ENCODE data around the gene IMMP2L.

The IMMP2L gene

GRCh38 chr7:110774071-110774470, 788.2 kb downstream of the IMMP2L start:
- Mint-ChIP-seq H3K27ac (no peak overlapping the region), H3K9me3 (peaks cover 9% of the 10 kb centered on the region), H3K27me3 (ENCODE audit: low read depth) (no peaks in the 10 kb centered on the region), H3K36me3 (ENCODE audit: low read depth) (no peaks in the 10 kb centered on the region), H3K4me1 (ENCODE audit: low read depth) (peaks cover 4% of the 10 kb centered on the region), H3K4me3 (no peak overlapping the region)

- H3K4me1 Mint-ChIP-seq (ENCODE audit: low read depth), result peaks cover 4% of the 10 kb centered on the region
- peaks cover 9% of the 10 kb centered on the region for H3K9me3 Mint-ChIP-seq
- H3K4me3 Mint-ChIP-seq, result no peak overlapping the region
- no peaks in the 10 kb centered on the region for H3K36me3 Mint-ChIP-seq (ENCODE audit: low read depth)
- no peaks in the 10 kb centered on the region for H3K27me3 Mint-ChIP-seq (ENCODE audit: low read depth)
- H3K27ac Mint-ChIP-seq, result no peak overlapping the region
Measured at GRCh38 chr7:110772615-110773014, 789.7 kb downstream of the IMMP2L start.

- no peak overlapping the region for H3K4me3 Mint-ChIP-seq
- H3K27me3 Mint-ChIP-seq (ENCODE audit: low read depth), result no peaks in the 10 kb centered on the region
- H3K9me3 Mint-ChIP-seq, result peaks cover 9% of the 10 kb centered on the region
- H3K27ac Mint-ChIP-seq, result no peak overlapping the region
- H3K36me3 Mint-ChIP-seq (ENCODE audit: low read depth), result no peaks in the 10 kb centered on the region
- H3K4me1 Mint-ChIP-seq (ENCODE audit: low read depth), result peaks cover 3% of the 10 kb centered on the region
Measured at GRCh38 chr7:110771717-110772116, 790.6 kb downstream of the IMMP2L start.

- no peak overlapping the region for H3K4me3 Mint-ChIP-seq
- H3K36me3 Mint-ChIP-seq (ENCODE audit: low read depth), result no peaks in the 10 kb centered on the region
- H3K27ac Mint-ChIP-seq, result no peak overlapping the region
- peaks cover 2% of the 10 kb centered on the region for H3K4me1 Mint-ChIP-seq (ENCODE audit: low read depth)
- H3K27me3 Mint-ChIP-seq (ENCODE audit: low read depth), result no peaks in the 10 kb centered on the region
- peaks cover 9% of the 10 kb centered on the region for H3K9me3 Mint-ChIP-seq
Measured at GRCh38 chr7:110767550-110768110, 794.7 kb downstream of the IMMP2L start.

GRCh38 chr7:110766864-110767263, 795.4 kb downstream of the IMMP2L start:
- Mint-ChIP-seq H3K4me3 (no peak overlapping the region), H3K27me3 (ENCODE audit: low read depth) (no peaks in the 10 kb centered on the region), H3K36me3 (ENCODE audit: low read depth) (no peaks in the 10 kb centered on the region), H3K9me3 (peaks cover 8% of the 10 kb centered on the region), H3K4me1 (ENCODE audit: low read depth) (peaks cover 1% of the 10 kb centered on the region), H3K27ac (no peak overlapping the region)

- no peak overlapping the region for H3K27ac Mint-ChIP-seq
- H3K36me3 Mint-ChIP-seq (ENCODE audit: low read depth), result no peaks in the 10 kb centered on the region
- H3K4me3 Mint-ChIP-seq, result no peak overlapping the region
- H3K27me3 Mint-ChIP-seq (ENCODE audit: low read depth), result no peaks in the 10 kb centered on the region
- H3K9me3 Mint-ChIP-seq, result no peaks in the 10 kb centered on the region
- H3K4me1 Mint-ChIP-seq (ENCODE audit: low read depth), result no peaks in the 10 kb centered on the region
Measured at GRCh38 chr7:110764852-110765251, 797.4 kb downstream of the IMMP2L start.

- Mint-ChIP-seq H3K4me3 (no peak overlapping the region), H3K4me1 (ENCODE audit: low read depth) (no peaks in the 10 kb centered on the region), H3K9me3 (no peaks in the 10 kb centered on the region), H3K27me3 (ENCODE audit: low read depth) (no peaks in the 10 kb centered on the region), H3K27ac (no peak overlapping the region), H3K36me3 (ENCODE audit: low read depth) (no peaks in the 10 kb centered on the region)
Measured at GRCh38 chr7:110762546-110763225, 799.6 kb downstream of the IMMP2L start.

GRCh38 chr7:110760341-110760740, 802.0 kb downstream of the IMMP2L start:
- H3K27me3 Mint-ChIP-seq (ENCODE audit: low read depth), result no peaks in the 10 kb centered on the region
- no peaks in the 10 kb centered on the region for H3K4me1 Mint-ChIP-seq (ENCODE audit: low read depth)
- H3K9me3 Mint-ChIP-seq, result no peaks in the 10 kb centered on the region

GRCh38 chr7:110759069-110759468, 803.2 kb downstream of the IMMP2L start:
- Mint-ChIP-seq H3K36me3 (ENCODE audit: low read depth) (no peaks in the 10 kb centered on the region), H3K4me1 (ENCODE audit: low read depth) (no peaks in the 10 kb centered on the region), H3K9me3 (no peaks in the 10 kb centered on the region), H3K27ac (no peak overlapping the region), H3K4me3 (no peak overlapping the region), H3K27me3 (ENCODE audit: low read depth) (no peaks in the 10 kb centered on the region)

More at GRCh38 chr7:110760341-110760740, 802.0 kb downstream of the IMMP2L start:
- no peak overlapping the region for H3K4me3 Mint-ChIP-seq
- no peak overlapping the region for H3K27ac Mint-ChIP-seq
- H3K36me3 Mint-ChIP-seq (ENCODE audit: low read depth), result no peaks in the 10 kb centered on the region

GRCh38 chr7:110754649-110755048, 807.6 kb downstream of the IMMP2L start:
- H3K36me3 Mint-ChIP-seq (ENCODE audit: low read depth), result no peaks in the 10 kb centered on the region
- no peak overlapping the region for H3K27ac Mint-ChIP-seq
- H3K4me3 Mint-ChIP-seq, result no peak overlapping the region
- H3K27me3 Mint-ChIP-seq (ENCODE audit: low read depth), result no peaks in the 10 kb centered on the region
- H3K4me1 Mint-ChIP-seq (ENCODE audit: low read depth), result no peaks in the 10 kb centered on the region
- H3K9me3 Mint-ChIP-seq, result no peaks in the 10 kb centered on the region

- peaks cover 17% of the 10 kb centered on the region for H3K9me3 Mint-ChIP-seq
- no peaks in the 10 kb centered on the region for H3K27me3 Mint-ChIP-seq (ENCODE audit: low read depth)
- H3K36me3 Mint-ChIP-seq (ENCODE audit: low read depth), result no peaks in the 10 kb centered on the region
- no peak overlapping the region for H3K27ac Mint-ChIP-seq
- H3K4me1 Mint-ChIP-seq (ENCODE audit: low read depth), result no peaks in the 10 kb centered on the region
- no peak overlapping the region for H3K4me3 Mint-ChIP-seq
Measured at GRCh38 chr7:110750931-110751605, 811.2 kb downstream of the IMMP2L start.

- no peaks in the 10 kb centered on the region for H3K4me1 Mint-ChIP-seq (ENCODE audit: low read depth)
- peaks cover 10% of the 10 kb centered on the region for H3K9me3 Mint-ChIP-seq
- no peak overlapping the region for H3K27ac Mint-ChIP-seq
- H3K36me3 Mint-ChIP-seq (ENCODE audit: low read depth), result no peaks in the 10 kb centered on the region
- no peak overlapping the region for H3K4me3 Mint-ChIP-seq
- peaks cover 3% of the 10 kb centered on the region for H3K27me3 Mint-ChIP-seq (ENCODE audit: low read depth)
Measured at GRCh38 chr7:110733221-110733620, 829.1 kb downstream of the IMMP2L start.

- Mint-ChIP-seq H3K27me3 (ENCODE audit: low read depth) (no peaks in the 10 kb centered on the region), H3K4me1 (ENCODE audit: low read depth) (no peaks in the 10 kb centered on the region), H3K9me3 (no peaks in the 10 kb centered on the region), H3K4me3 (no peak overlapping the region), H3K36me3 (ENCODE audit: low read depth) (no peaks in the 10 kb centered on the region), H3K27ac (no peak overlapping the region)
Measured at GRCh38 chr7:110724811-110725210, 837.5 kb downstream of the IMMP2L start.

GRCh38 chr7:110721395-110721794, 840.9 kb downstream of the IMMP2L start:
- no peaks in the 10 kb centered on the region for H3K36me3 Mint-ChIP-seq (ENCODE audit: low read depth)
- H3K27me3 Mint-ChIP-seq (ENCODE audit: low read depth), result no peaks in the 10 kb centered on the region
- H3K27ac Mint-ChIP-seq, result no peak overlapping the region
- H3K9me3 Mint-ChIP-seq, result peaks cover 4% of the 10 kb centered on the region
- H3K4me1 Mint-ChIP-seq (ENCODE audit: low read depth), result no peaks in the 10 kb centered on the region
- H3K4me3 Mint-ChIP-seq, result no peak overlapping the region

GRCh38 chr7:110720626-110721025, 841.7 kb downstream of the IMMP2L start:
- Mint-ChIP-seq H3K4me3 (no peak overlapping the region), H3K36me3 (ENCODE audit: low read depth) (no peaks in the 10 kb centered on the region), H3K27me3 (ENCODE audit: low read depth) (no peaks in the 10 kb centered on the region), H3K27ac (no peak overlapping the region), H3K9me3 (peaks cover 5% of the 10 kb centered on the region), H3K4me1 (ENCODE audit: low read depth) (no peaks in the 10 kb centered on the region)
